Osteoblast (primary cell): ENCODE measurements around the gene MMP20. TPM values are rescaled to one million over a fixed set of nuclear protein-coding genes. Genes with fewer than 3 reads are reported as not detected.

Source experiments
- DNase-seq: peaks from one replicate; pipeline ENCODE4 v3.0.0; 2011; ENCODE audit warnings: low spot score, mixed read lengths; ENCODE audit not compliant: insufficient read length; ENCODE audit errors: missing footprints
- H2AFZ ChIP-seq: 2 replicates; pipeline ENCODE4 v1.6.0; 2011; ENCODE audit warnings: mild to moderate bottlenecking, low read length
- H3K27ac ChIP-seq: 2 replicates; pipeline ENCODE4 v1.5.1; 2011; ENCODE audit warnings: mild to moderate bottlenecking, low read depth, low read length, moderate library complexity
- H3K27me3 ChIP-seq: 2 replicates; pipeline ENCODE4 v1.6.0; 2012; ENCODE audit warnings: mild to moderate bottlenecking, control low read depth, inconsistent platforms, low read length, moderate library complexity; ENCODE audit not compliant: insufficient read depth
- H3K36me3 ChIP-seq: 2 replicates; pipeline ENCODE4 v1.5.1; 2011; ENCODE audit warnings: mild to moderate bottlenecking, low read length, control low read depth, moderate library complexity; ENCODE audit not compliant: insufficient read depth
- H3K4me1 ChIP-seq: 2 replicates; pipeline ENCODE4 v1.5.1; 2011; ENCODE audit warnings: mild to moderate bottlenecking, low read length, control low read depth, moderate library complexity; ENCODE audit not compliant: insufficient read depth
- H3K4me2 ChIP-seq: 2 replicates; pipeline ENCODE4 v1.6.0; 2011; ENCODE audit warnings: mild to moderate bottlenecking, low read length; ENCODE audit not compliant: insufficient read depth
- H3K4me3 ChIP-seq: fragments of 200-600 bp; sonication (generic); 3 replicates; pipeline ENCODE4 v1.5.1; 2012; ENCODE audit warnings: mild to moderate bottlenecking, low read length, inconsistent platforms; ENCODE audit not compliant: insufficient read depth
- H3K79me2 ChIP-seq: 2 replicates; pipeline ENCODE4 v1.6.0; 2012; ENCODE audit warnings: mild to moderate bottlenecking, low read length, control low read depth, inconsistent platforms; ENCODE audit not compliant: insufficient read depth
- H3K9me3 ChIP-seq: 2 replicates; pipeline ENCODE4 v1.5.1; 2011; ENCODE audit warnings: low read depth, low read length, control low read depth
- H4K20me1 ChIP-seq: 2 replicates; pipeline ENCODE4 v1.6.0; 2012; ENCODE audit warnings: mild to moderate bottlenecking, low read length, control low read depth; ENCODE audit not compliant: insufficient read depth
- total RNA-seq: library from RNA; depleted of rRNA; stranded (reverse); fragments of >200 nt; gene quantifications from 2 replicates; pipeline ENCODE4 v1.2.3, GENCODE V29; 2012
- TF ChIP-seq, protein P1 (sequence below): IDR thresholded peaks from 2 replicates; pipeline ENCODE4 v1.5.1; 2011; ENCODE audit warnings: mild to moderate bottlenecking, low read depth, low read length, moderate library complexity; ENCODE audit errors: extremely low read depth

The MMP20 gene
- total RNA-seq, 1 donor: not detected

GRCh38 chr11:102626676-102627075, 1.5 kb upstream of the MMP20 start:
- Histone ChIP-seq H3K79me2 (no peaks in the 10 kb centered on the region), H2AFZ (no peak overlapping the region), H3K4me1 (no peaks in the 10 kb centered on the region), H3K36me3 (no peaks in the 10 kb centered on the region), H3K4me3 (no peak overlapping the region), H3K4me2 (no peak overlapping the region), H4K20me1 (no peaks in the 10 kb centered on the region), H3K27me3 (no peaks in the 10 kb centered on the region), H3K9me3 (no peaks in the 10 kb centered on the region), H3K27ac (no peak overlapping the region)
- TF ChIP-seq, protein P1, sequence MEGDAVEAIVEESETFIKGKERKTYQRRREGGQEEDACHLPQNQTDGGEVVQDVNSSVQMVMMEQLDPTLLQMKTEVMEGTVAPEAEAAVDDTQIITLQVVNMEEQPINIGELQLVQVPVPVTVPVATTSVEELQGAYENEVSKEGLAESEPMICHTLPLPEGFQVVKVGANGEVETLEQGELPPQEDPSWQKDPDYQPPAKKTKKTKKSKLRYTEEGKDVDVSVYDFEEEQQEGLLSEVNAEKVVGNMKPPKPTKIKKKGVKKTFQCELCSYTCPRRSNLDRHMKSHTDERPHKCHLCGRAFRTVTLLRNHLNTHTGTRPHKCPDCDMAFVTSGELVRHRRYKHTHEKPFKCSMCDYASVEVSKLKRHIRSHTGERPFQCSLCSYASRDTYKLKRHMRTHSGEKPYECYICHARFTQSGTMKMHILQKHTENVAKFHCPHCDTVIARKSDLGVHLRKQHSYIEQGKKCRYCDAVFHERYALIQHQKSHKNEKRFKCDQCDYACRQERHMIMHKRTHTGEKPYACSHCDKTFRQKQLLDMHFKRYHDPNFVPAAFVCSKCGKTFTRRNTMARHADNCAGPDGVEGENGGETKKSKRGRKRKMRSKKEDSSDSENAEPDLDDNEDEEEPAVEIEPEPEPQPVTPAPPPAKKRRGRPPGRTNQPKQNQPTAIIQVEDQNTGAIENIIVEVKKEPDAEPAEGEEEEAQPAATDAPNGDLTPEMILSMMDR: no peak
- no peak for DNase-seq

DNA sequence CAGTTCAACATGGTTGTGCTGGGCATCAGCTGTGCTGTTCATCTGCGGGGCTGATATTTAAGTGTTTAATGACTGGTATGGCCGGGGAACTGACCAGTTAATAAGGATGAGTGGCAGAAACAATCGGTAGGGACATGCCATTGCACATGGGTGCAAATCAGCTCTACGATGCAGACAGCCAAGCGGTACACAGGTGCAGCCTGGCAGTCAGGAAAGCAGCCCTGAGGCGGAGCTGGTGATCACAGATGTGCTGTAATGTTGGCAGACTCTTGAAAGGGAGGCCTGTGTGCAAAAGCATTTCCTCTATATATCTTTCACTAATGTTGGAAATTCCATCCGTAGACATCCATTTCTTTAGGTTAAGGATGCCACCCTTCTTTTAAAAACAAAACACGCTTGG, 1.1 kb downstream of the MMP20 start:
- Histone ChIP-seq H3K4me2 (no peak overlapping the region), H2AFZ (no peak overlapping the region), H3K4me1 (no peaks in the 10 kb centered on the region), H3K79me2 (no peaks in the 10 kb centered on the region), H3K4me3 (no peak overlapping the region), H4K20me1 (no peaks in the 10 kb centered on the region), H3K27ac (no peak overlapping the region), H3K27me3 (no peaks in the 10 kb centered on the region), H3K36me3 (no peaks in the 10 kb centered on the region), H3K9me3 (no peaks in the 10 kb centered on the region)
- DNase-seq: no peak
- TF ChIP-seq, protein P1: no peak

DNA sequence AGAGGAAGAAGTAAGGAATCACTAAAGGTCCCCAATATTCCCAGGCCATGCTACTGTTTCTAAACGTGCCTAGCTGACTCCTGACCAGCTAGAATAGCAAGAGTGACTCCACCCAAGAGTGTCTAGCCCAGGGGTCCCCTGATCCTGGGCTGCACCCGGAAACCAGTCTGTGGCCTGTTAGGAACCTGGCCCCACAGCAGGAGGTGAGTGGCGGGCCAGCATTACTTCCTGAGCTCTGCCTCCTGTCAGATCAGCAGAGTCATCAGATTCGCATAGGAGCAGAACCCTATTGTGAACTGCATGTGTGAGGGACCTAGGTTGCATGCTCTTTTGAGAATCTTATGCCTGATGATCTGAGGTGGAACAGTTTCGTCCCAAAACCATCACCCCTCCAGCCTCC, 2.0 kb downstream of the MMP20 start:
- Histone ChIP-seq H3K9me3 (no peaks in the 10 kb centered on the region), H4K20me1 (no peaks in the 10 kb centered on the region), H3K27ac (no peak overlapping the region), H3K4me2 (no peak overlapping the region), H3K36me3 (no peaks in the 10 kb centered on the region), H2AFZ (no peak overlapping the region), H3K4me3 (no peak overlapping the region), H3K27me3 (no peaks in the 10 kb centered on the region), H3K79me2 (no peaks in the 10 kb centered on the region), H3K4me1 (no peaks in the 10 kb centered on the region)
- DNase-seq: no peak
- TF ChIP-seq, protein P1: no peak

DNA sequence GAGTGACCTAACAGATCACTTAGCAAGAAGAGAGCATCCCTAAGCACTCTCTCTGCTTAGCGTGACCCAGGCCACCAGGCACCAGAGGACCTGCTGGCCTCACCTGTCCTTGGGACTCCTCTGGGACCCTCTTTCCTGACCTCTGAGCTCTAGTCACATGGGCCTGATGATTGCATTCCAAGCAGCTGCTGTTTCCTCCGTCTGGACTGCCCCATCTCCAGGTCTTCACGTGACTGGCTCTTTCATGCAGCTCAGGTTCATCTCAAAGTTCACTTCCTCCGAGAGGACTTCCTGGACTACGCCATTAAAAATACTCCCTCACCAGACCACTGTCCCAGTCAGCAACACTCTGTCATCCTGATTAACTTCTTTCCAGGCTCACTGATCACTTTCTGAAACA, 2.9 kb downstream of the MMP20 start:
- H3K4me1 ChIP-seq: no peaks in the 10 kb centered on the region
- peak overlapping the region; percentile 12 for H2AFZ ChIP-seq
- no peaks in the 10 kb centered on the region for H3K9me3 ChIP-seq
- DNase-seq: no peak
- no peak overlapping the region for H3K4me3 ChIP-seq
- H3K27ac ChIP-seq: no peak overlapping the region
- H4K20me1 ChIP-seq: no peaks in the 10 kb centered on the region
- TF ChIP-seq, protein P1: no peak
- H3K4me2 ChIP-seq: no peak overlapping the region
- H3K36me3 ChIP-seq: no peaks in the 10 kb centered on the region
- no peaks in the 10 kb centered on the region for H3K27me3 ChIP-seq
- no peaks in the 10 kb centered on the region for H3K79me2 ChIP-seq
